Common myeloid progenitor, CD34-positive (primary cell): ENCODE data around the gene ACTN2.

ENCODE experiments used
- CTCF ChIA-PET: fragments of 350-600 bp; sonication (Branson Sonifier 250); formaldehyde crosslinking; loops from one replicate; lab custom pipeline; 2021; ENCODE audit warnings: antibody characterized with exemption; lab: Charles Lee
- POLR2A ChIA-PET: fragments of 350-600 bp; sonication (Branson Sonifier 250); formaldehyde crosslinking; loops from one replicate; lab custom pipeline; 2021; ENCODE audit warnings: antibody characterized with exemption; lab: Charles Lee
- DNase-seq, 3 donors: peaks; one replicate each; pipeline versions ENCODE4 v3.0.0 to v3.0.0-alpha.2; 2013
- H3K27ac ChIP-seq, 2 experiments: 1 replicate in 1 of 2; 2 replicates in 1 of 2; pipeline ENCODE4 v1.7.0; 2013; ENCODE audit warnings: inconsistent platforms in 2 of 2, low read length in 2 of 2, mild to moderate bottlenecking in 2 of 2, low read depth in 1 of 2, moderate library complexity in 1 of 2; ENCODE audit not compliant: severe bottlenecking in 2 of 2, insufficient read depth in 1 of 2, poor library complexity in 1 of 2
- H3K27me3 ChIP-seq, 5 experiments: replicated peaks in 2 of 5; 1 replicate in 3 of 5; 2 replicates in 2 of 5; pipeline versions ENCODE4 v1.6.1 to v1.7.0; 2013; ENCODE audit warnings: low read length in 4 of 5, mild to moderate bottlenecking in 2 of 5, moderate library complexity in 2 of 5, inconsistent platforms in 1 of 5; ENCODE audit not compliant: insufficient read depth in 5 of 5, control insufficient read depth in 4 of 5
- H3K36me3 ChIP-seq, 4 experiments: 1 replicate in 2 of 4; 2 replicates in 2 of 4; pipeline versions ENCODE4 v1.6.1 to v1.7.0; 2013; ENCODE audit warnings: low read length in 3 of 4, control low read depth in 1 of 4, mild to moderate bottlenecking in 1 of 4; ENCODE audit not compliant: control insufficient read depth in 4 of 4, insufficient read depth in 4 of 4
- H3K4me1 ChIP-seq, 4 experiments: 1 replicate in 3 of 4; 2 replicates in 1 of 4; pipeline versions ENCODE4 v1.6.1 to v1.7.1; 2013; ENCODE audit warnings: low read length in 3 of 4, mild to moderate bottlenecking in 3 of 4, control low read depth in 1 of 4, inconsistent platforms in 1 of 4, moderate library complexity in 1 of 4; ENCODE audit not compliant: control insufficient read depth in 4 of 4, insufficient read depth in 4 of 4; ENCODE audit errors: control extremely low read depth in 1 of 4
- H3K4me3 ChIP-seq, 7 experiments: 1 replicate in 4 of 7; 2 replicates in 3 of 7; pipeline versions ENCODE4 v1.5.1 to v1.7.0; 2013; ENCODE audit warnings: mild to moderate bottlenecking in 7 of 7, low read length in 6 of 7, moderate library complexity in 6 of 7, inconsistent platforms in 2 of 7, low read depth in 2 of 7, control low read depth in 1 of 7; ENCODE audit not compliant: insufficient read depth in 4 of 7, control insufficient read depth in 1 of 7; ENCODE audit errors: extremely low read depth in 1 of 7
- H3K9me3 ChIP-seq, 5 experiments: 1 replicate in 4 of 5; 2 replicates in 1 of 5; pipeline versions ENCODE4 v1.6.1 to v1.7.1; 2013; ENCODE audit warnings: low read length in 4 of 5, mild to moderate bottlenecking in 2 of 5, inconsistent platforms in 1 of 5, low read depth in 1 of 5, moderate library complexity in 1 of 5; ENCODE audit not compliant: control insufficient read depth in 4 of 5, insufficient read depth in 2 of 5; ENCODE audit errors: control extremely low read depth in 1 of 5
- WGBS: methylation state at CpG from one replicate; pipeline ENCODE4 v1.1.5; 2013; ENCODE audit not compliant: insufficient coverage; 5-methylcytosine and 5-hydroxymethylcytosine counted together

ACTN2 gene

DNA sequence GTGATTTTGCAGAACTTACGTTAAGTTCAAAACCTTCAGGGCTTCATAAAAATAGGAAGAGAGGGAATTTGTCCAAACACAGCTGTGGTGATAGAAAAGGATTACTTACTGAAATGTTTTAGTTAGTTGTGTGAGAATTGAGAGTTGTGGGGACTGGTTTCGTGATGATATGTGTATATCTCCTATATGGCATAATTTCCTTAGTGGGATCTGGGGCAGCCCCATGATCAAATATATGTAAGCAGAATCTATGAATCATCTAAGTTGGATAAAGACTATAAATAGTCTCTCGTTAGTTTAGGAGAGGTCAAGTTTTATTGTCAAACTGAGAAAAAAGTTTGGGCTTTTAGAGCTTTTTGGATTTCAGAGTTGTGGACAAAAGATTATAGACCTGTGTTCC, 123.7 kb downstream of the ACTN2 start:
- Histone ChIP-seq H3K9me3 (no peaks in the 10 kb centered on the region), H3K27me3 (no peaks in the 10 kb centered on the region), H3K36me3 (peaks cover 15 to 84% (median 47%) of the 10 kb centered on the region in 4 experiments), H3K27ac (peak overlapping the region in 1 of 2 experiments; percentile 67), H3K4me3 (no peak overlapping the region), H3K4me1 (peaks cover 0 to 25% (median 4%) of the 10 kb centered on the region in 4 experiments)
- POLR2A ChIA-PET, result no interaction called here
- DNase-seq, result no peak
- CTCF ChIA-PET, result interaction anchor here (1.6 to 2.6 kb wide), 4 partner anchors 9 to 50 kb away, joined by 3 to 10 read pairs (median 4); no protein-coding TSS in a partner anchor
- WGBS, result 68% methylated on average over 2 of the region's 3 CpGs

GRCh38 chr1:236812334-236813030, 126.2 kb downstream of the ACTN2 start:
- Histone ChIP-seq H3K4me3 (no peak overlapping the region), H3K4me1 (peaks cover 0 to 25% (median 4%) of the 10 kb centered on the region in 4 experiments), H3K36me3 (peaks cover 17 to 97% (median 50%) of the 10 kb centered on the region in 4 experiments), H3K9me3 (no peaks in the 10 kb centered on the region), H3K27ac (no peak overlapping the region), H3K27me3 (no peaks in the 10 kb centered on the region)
- POLR2A ChIA-PET, result no interaction called here
- DNase-seq, result no peak
- 93% methylated on average over 3 of the region's 5 CpGs for WGBS
- CTCF ChIA-PET, result interaction anchor here (1.5 to 1.7 kb wide), 2 partner anchors 11 to 52 kb away, joined by 5 read pairs; no protein-coding TSS in a partner anchor
